Activated CD8-positive, alpha-beta memory T cell treated with anti-CD3 and anti-CD28 coated beads, Interleukin-2, amount 50 U/mL, for 4 hours (primary cell): ENCODE measurements around the gene RRP15.
"Not testable (repeated sequence)": the region's sequence is repeated elsewhere in the genome, so short reads cannot be mapped to it uniquely, and the experiment has no call there.

ENCODE experiments used
- DNase-seq: peaks from one replicate; pipeline ENCODE4 v3.0.0-alpha.2; 2020

The RRP15 gene

DNA sequence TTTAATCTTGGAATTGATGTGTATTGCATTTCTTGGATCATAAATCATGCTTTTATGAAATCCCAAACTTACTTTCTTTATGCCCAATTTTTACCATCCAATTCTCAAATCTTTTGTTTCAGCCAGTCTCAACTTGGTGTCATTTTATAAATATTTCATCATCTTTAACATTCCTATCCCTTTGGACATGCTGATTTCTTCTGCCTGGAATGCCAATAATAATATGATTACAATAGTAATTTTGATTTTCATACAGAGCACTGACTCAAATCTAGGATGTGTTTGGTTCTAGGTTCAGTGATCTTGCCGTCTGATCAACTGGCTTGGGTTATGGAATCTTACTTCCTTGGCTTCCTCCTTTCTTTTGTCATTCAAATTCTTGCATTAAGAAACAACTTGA lies 12.8 kb downstream of the RRP15 start:
- DNase-seq, result no peak

DNA sequence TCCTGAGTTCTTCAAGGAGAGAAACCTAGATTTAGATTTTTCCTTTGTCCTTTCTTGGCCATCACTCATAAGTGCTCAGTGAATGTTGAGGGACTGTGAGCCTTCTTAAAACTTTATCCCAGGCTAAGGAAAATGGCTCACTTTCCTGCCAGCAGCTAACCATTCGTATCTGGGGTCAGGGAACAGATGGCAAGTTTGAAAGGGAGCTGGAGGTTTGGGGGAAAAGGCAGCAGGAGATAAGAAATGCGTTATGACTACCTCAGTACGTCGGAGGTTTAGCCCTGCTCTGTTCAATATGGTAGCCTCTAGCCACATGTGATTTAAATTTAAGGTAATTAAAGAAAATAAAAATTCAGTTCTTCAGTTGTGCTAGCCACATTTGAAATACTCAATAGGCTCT lies 13.3 kb downstream of the RRP15 start:
- no peak for DNase-seq

GRCh38 chr1:218299416-218299815 lies 14.3 kb downstream of the RRP15 start:
- DNase-seq, result no peak

GRCh38 chr1:218301217-218301616 lies 16.1 kb downstream of the RRP15 start:
- no peak for DNase-seq

- DNase-seq, result no peak
These were observed 17.1 kb downstream of the RRP15 start for GRCh38 chr1:218302155-218302554.

DNA sequence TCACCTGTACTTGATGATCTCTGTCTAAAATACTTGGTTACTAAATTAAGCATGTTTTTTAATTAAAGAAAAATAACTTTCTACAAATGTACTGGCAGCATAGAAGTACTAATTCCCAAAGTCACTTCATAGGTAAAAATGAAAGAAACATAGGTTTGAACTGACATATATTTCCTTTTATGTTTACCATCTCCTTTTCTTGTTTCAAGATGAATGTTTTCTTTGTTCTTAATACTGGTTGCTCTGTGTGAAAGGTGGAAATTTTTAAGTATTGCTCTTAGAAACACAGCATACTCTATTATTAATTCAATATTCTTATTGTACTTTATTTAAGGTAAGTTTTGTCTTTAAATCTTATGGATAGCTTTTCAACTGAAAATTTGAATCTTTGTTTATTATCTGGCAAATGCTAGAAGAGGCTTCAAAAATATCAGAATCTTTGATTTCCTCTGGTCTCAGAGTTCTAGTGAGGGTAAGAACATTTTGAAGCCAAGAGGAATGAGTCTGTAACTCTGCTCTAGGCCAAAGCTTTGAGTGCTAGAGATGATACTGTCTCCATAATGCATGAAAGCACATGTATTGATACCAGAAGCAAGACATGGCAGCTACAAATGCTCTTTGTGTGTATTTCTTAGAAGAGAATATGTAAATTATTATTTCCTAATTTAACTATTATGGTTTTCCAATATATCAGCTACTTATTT lies 18.2 kb downstream of the RRP15 start:
- no peak for DNase-seq

DNA sequence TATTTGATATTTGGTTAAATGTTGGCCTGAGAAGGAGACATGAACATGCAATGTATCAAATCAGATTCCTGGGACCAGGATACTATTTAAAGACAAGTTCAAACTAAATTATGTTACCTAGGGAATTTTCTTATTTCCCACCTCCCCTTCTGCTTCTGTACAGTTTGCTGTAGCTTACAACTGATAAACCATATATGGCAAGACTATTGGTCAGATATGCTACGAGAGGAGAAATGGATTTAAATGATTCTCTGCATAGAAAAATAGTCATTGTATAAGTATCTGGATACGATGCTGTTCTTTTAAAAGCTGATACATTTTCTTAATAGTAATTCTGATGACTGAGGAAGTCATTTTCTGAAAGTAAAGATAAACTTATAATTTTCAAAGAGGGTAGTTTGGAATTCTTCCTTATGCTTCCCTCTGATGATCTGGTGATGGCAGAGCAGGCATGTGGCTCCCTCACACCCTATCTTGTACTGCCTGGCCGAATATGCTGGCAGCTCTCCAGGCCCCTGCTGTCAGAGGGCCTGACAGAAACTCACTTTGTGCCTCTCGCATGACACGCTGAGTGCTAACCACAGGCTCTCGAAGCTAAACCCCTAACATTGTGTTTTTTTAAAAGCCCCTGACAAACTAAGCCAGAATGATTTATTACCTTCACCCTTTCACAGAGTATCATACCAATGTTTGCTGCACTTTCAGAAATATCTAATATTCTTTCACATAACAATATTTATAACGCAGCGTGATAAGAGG lies 19.4 kb downstream of the RRP15 start:
- no peak for DNase-seq

DNA sequence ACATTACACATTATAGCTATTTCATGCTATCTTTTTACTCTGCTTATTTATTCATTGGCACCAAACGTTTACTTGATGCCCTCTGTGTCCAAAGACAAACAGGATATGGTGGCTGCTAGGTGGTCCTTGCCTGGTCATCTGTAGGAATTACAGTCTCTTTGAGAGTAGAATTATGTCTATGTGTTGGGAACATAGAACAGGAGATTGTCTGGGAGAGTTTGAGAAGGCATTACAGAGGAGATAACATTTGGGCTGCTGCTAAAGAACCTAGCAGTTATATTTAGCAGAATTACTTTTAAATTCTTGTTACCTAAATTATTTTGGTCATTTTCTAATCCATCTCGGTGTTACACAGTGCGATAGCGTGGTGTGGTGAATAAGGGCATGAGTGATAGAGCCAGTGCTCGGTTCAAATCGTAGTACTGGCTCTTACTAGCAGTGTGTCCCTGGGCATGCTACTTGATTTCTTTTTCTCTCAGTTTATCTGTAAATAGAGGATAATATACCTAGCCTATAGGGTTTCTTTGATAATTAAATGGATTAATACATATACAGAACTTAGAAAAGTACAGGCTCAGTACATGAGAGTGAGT lies 20.5 kb downstream of the RRP15 start:
- DNase-seq, result no peak

DNA sequence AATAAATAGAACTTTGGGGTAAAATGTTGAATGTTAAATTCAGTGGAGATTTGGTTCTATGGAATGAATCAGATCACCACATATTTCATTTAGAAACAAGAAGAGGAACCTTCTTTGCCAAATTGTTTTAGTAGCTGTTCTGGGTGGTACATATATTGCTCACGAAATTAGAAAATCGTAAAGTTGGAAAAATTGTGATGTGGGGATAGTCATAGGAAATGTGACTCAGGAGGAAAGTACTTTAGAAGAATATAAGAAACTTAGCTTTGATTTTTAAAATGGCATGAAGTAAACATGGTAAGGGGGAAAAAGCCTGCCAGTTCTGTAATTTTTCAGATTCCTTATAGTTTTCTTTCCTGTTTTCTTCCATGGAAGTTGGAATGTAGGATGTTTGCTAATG lies 27.4 kb downstream of the RRP15 start:
- DNase-seq, result no peak

DNA sequence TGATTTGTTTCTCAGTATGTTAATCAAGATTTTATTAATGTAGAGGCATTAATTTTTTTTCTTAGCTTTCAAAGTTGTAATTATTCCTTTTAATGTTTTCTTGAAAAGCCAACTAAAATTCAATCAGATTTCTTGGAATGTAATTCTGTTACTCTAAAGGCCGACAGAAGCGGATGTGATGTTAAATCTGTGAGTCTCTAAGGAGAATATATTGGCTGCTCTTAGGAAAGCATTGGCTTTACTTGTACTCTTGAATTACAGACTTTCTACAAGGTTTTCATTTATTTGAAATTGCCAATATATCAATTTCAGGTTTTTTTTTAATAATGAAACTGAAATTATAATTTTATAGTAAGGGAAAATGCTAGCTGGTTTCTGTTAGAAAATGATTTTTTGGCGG lies 29.2 kb downstream of the RRP15 start:
- DNase-seq, result no peak

- DNase-seq, result no peak
These were observed 30.5 kb downstream of the RRP15 start for GRCh38 chr1:218315638-218316037.

DNA sequence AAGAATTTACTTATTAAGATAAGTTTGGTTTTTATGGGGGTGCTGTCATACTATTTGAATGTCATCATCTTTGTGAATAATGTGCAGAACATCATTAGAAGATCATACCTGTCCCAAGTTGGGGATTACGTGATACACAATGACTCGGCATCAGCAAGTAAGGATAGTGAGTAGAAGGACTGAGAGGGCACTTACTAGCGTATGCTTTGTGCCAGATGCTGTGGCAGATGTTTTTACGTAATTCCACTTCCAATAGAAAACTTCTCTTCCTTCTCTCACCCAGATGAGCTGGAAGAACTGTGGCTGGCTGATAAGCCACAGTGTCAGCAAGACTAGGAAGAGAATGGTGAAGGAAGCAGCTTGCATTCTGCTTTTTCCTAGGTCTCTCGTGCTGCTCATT lies 32.0 kb downstream of the RRP15 start:
- DNase-seq, result no peak

GRCh38 chr1:218320182-218320581 lies 35.1 kb downstream of the RRP15 start:
- not testable (repeated sequence) for DNase-seq

- DNase-seq, result no peak
These were observed 37.7 kb downstream of the RRP15 start for GRCh38 chr1:218322762-218323161.

DNA sequence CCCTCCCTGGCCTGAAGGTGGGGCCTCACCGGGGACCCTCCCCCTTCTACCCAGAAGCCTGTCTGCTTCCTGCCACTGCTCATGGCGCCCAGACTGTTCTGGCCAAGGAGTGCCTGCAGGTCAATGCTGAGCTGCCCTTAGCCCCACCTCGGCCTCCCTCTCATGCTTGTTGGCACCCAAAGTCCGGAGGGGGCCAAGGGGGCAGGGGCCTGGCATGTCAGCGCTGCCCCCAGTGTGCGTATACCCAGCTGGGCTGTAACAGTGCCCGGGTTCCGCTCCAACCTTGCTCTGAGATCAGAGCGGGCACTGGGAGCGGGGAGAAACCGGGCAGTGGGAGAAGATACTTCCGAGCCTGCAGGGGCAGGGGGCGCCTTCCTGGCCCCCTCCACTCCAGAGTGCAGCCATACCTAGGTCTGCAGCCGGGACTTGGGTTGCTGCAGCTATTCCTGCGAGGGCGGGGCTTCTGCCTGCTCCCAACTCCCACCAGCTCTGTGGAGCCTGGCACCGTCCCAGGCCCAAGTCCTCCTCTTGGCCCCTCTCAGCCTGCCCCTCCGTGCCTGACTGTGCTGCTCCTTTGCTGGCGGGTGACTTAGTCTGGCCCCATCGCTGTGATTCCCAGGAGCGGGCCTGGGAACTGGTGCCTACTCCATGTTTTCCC lies 38.6 kb downstream of the RRP15 start:
- DNase-seq, result no peak

GRCh38 chr1:218324226-218324580 lies 39.1 kb downstream of the RRP15 start:
- no peak for DNase-seq

- DNase-seq, result no peak
These were observed 43.7 kb downstream of the RRP15 start for GRCh38 chr1:218328769-218329168.

DNA sequence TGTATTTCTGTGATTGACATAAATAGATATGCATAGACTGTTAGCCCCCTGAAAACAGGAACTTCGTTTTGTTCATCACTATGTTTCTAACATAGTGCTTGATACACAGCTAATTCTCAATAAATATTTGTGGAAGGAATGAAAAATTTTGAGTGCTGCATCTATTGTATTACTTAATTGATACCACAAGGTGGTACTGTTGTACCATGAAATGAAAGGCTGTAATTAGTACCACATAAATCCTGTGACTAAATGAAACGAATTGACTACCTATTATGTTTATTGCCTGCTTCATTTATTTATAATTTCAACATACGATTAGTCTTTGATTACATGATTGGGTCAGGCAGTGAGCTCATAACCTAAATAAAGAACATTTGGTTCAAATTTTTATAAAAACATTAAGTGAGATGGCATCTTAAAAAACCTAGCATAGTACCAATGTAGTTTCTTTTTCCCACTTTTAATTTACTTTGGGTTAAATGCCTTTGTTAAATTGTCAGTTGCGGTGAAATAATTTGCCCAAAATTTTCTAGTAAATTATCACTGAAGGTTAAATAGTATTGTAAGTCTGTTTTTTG lies 45.0 kb downstream of the RRP15 start:
- no peak for DNase-seq

- no peak for DNase-seq
These were observed 47.3 kb downstream of the RRP15 start for GRCh38 chr1:218332416-218332815.

- DNase-seq, result no peak
These were observed 51.2 kb downstream of the RRP15 start for GRCh38 chr1:218336328-218336727.

DNA sequence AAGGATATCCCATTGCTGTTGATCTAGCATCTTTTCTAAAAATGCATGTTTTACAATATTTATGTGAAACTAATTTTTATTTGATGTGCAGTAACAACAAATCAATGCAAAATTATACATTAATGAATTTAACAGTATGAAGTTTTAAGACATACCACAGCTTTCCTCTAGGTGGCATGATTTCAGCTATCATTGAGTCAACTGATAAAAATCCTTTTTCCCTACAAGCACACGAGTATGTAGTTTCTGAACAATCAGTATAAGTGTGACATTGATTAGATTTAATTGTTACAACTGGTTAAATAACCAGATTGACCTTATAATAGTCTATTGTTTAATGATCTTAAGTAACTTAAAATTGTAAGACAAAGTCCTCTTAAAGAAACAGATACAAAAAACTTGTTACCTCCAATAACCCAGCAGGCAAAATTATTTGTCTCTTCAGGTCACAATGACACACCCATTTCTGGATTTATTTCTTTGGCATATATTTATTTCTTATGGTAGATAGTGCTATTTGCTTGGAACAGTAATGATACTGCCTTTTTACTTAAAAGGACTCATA lies 54.3 kb downstream of the RRP15 start:
- no peak for DNase-seq

GRCh38 chr1:218341325-218341724 lies 56.2 kb downstream of the RRP15 start:
- no peak for DNase-seq

DNA sequence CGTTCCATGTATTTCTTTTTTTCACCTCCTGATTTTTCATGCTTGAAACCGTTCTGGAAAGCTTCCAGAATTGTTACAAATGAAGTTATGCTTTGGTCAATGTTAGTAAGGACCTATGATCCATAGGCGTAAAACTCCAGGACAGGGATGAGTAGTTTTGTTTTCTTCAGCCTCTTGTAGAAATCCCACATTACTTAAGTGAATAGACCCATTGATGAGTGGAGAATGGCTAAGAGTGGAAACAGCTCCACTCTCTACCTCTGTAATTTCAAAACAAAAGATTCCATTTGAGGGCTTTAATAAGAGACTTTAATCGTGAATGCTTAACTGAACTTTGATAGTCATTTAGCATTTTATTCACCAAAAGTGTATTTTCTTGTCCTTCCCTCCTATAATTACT lies 57.0 kb downstream of the RRP15 start:
- DNase-seq, result no peak
